Neural crest cell (in vitro differentiated cells): ENCODE data around the gene FBXO17. TPM values are rescaled to one million over a fixed set of nuclear protein-coding genes. Genes with fewer than 3 reads are reported as not detected.

Experiments used
- DNase-seq: peaks from one replicate; pipeline ENCODE4 v3.0.0; 2021; ENCODE audit warnings: low read depth, mixed read lengths, low spot score
- H3K27ac Mint-ChIP-seq: one replicate; pipeline ENCODE4 v1.8.0; 2021; ENCODE audit warnings: mild to moderate bottlenecking, mixed read lengths; ENCODE audit not compliant: unreplicated experiment
- H3K27me3 Mint-ChIP-seq: 2 replicates; pipeline ENCODE4 v1.8.0; 2021; ENCODE audit warnings: low read depth, mild to moderate bottlenecking, mixed read lengths
- H3K36me3 Mint-ChIP-seq: 2 replicates; pipeline ENCODE4 v1.8.0; 2021; ENCODE audit warnings: low read depth, mild to moderate bottlenecking, mixed read lengths
- H3K4me1 Mint-ChIP-seq: 2 replicates; pipeline ENCODE4 v1.8.0; 2021; ENCODE audit warnings: mixed read lengths
- H3K4me3 Mint-ChIP-seq: one replicate; pipeline ENCODE4 v1.8.0; 2021; ENCODE audit warnings: mild to moderate bottlenecking, mixed read lengths
- H3K9me3 Mint-ChIP-seq: 2 replicates; pipeline ENCODE4 v1.8.0; 2021; ENCODE audit warnings: mixed read lengths
- total RNA-seq: library from RNA; stranded (reverse); gene quantifications from 2 replicates; pipeline ENCODE4 v1.2.1, GENCODE V29; 2021
- TF ChIP-seq, protein P1 (sequence below): fragments of 200-600 bp; sonication (generic); conservative IDR thresholded peaks from 2 replicates; pipeline ENCODE4 v1.5.0; 2021; ENCODE audit warnings: antibody characterized with exemption, mild to moderate bottlenecking

Gene FBXO17
- total RNA-seq, 1 donor from 2014 or later: 30.9 TPM

- Mint-ChIP-seq H3K27ac (no peak overlapping the region), H3K36me3 (no peaks in the 10 kb centered on the region), H3K9me3 (no peaks in the 10 kb centered on the region), H3K4me3 (no peak overlapping the region), H3K4me1 (no peaks in the 10 kb centered on the region), H3K27me3 (peaks cover 8% of the 10 kb centered on the region)
- TF ChIP-seq, protein P1, sequence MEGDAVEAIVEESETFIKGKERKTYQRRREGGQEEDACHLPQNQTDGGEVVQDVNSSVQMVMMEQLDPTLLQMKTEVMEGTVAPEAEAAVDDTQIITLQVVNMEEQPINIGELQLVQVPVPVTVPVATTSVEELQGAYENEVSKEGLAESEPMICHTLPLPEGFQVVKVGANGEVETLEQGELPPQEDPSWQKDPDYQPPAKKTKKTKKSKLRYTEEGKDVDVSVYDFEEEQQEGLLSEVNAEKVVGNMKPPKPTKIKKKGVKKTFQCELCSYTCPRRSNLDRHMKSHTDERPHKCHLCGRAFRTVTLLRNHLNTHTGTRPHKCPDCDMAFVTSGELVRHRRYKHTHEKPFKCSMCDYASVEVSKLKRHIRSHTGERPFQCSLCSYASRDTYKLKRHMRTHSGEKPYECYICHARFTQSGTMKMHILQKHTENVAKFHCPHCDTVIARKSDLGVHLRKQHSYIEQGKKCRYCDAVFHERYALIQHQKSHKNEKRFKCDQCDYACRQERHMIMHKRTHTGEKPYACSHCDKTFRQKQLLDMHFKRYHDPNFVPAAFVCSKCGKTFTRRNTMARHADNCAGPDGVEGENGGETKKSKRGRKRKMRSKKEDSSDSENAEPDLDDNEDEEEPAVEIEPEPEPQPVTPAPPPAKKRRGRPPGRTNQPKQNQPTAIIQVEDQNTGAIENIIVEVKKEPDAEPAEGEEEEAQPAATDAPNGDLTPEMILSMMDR: no peak
- DNase-seq: no peak
Measured at GRCh38 chr19:39014037-39014436, 38.5 kb upstream of the FBXO17 start.

DNA sequence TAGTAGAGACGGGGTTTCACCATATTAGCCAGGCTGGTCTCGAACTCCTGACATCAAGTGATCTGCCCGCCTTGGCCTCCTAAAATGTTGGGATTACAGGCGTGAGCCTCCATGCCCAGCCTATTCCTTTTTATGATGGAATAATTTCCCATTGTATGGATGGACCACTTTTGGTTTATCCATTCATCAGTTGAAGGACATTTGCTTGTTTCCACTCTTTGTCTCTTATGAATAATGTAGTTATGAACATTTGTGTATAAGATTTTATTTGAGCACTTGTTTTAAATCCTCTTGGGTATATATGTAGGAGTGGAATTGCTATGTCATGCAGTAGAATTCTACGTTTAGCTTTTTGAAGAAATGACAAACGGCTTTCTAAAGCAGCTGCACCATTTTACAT lies 33.5 kb upstream of the FBXO17 start:
- Mint-ChIP-seq H3K4me1 (no peaks in the 10 kb centered on the region), H3K27ac (no peak overlapping the region), H3K27me3 (no peaks in the 10 kb centered on the region), H3K36me3 (no peaks in the 10 kb centered on the region), H3K9me3 (no peaks in the 10 kb centered on the region), H3K4me3 (no peak overlapping the region)
- TF ChIP-seq, protein P1: no peak
- no peak for DNase-seq

DNA sequence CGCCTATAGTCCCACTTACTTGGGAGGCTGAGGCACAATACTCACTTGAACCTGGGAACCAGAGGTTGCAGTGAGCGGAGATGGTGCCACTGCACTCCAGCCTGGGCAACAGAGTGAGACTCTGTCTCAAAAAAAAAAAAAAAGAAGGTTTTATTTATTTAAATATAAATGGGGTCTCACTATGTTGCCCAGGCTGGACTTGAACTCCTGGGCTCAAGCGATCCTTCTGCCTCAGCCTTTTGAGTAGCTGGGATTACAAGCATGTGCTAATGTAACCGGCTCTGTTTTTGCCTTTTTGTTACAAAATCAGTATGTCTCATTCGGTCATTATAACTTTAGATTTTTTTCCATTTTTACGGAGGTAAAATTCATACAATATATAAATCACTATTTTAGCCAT lies 32.6 kb upstream of the FBXO17 start:
- Mint-ChIP-seq H3K9me3 (no peaks in the 10 kb centered on the region), H3K27ac (no peak overlapping the region), H3K4me3 (no peak overlapping the region), H3K36me3 (no peaks in the 10 kb centered on the region), H3K27me3 (no peaks in the 10 kb centered on the region), H3K4me1 (no peaks in the 10 kb centered on the region)
- no peak for DNase-seq
- TF ChIP-seq, protein P1: no peak

- Mint-ChIP-seq H3K27me3 (no peaks in the 10 kb centered on the region), H3K9me3 (no peaks in the 10 kb centered on the region), H3K27ac (no peak overlapping the region), H3K4me3 (no peak overlapping the region), H3K36me3 (no peaks in the 10 kb centered on the region), H3K4me1 (no peaks in the 10 kb centered on the region)
- no peak for DNase-seq
- TF ChIP-seq, protein P1: no peak
Measured at GRCh38 chr19:39007096-39007495, 31.6 kb upstream of the FBXO17 start.

DNA sequence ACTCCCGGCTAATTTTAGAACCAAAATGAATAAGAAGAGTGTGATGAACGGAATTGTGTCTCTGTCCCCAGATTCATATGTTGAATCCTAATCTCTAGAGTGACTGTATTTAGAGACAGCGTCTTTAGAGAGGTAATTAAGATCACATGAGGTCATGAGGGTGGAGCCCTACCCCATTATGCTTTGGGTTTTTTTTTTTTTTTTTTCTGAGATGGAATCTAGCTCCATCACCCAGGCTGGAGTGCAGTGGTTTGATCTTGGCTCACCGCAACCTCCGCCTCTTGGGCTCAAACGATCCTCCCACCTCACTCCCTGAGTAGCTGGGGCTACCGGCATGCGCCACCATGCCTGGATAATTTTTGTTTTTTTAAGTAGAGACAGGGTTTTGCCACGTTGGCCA lies 28.9 kb upstream of the FBXO17 start:
- no peak for DNase-seq
- Mint-ChIP-seq H3K27ac (peak overlapping the region; percentile 52), H3K27me3 (peaks cover 3% of the 10 kb centered on the region), H3K9me3 (no peaks in the 10 kb centered on the region), H3K4me1 (no peaks in the 10 kb centered on the region), H3K4me3 (no peak overlapping the region), H3K36me3 (no peaks in the 10 kb centered on the region)
- TF ChIP-seq, protein P1: no peak

GRCh38 chr19:39003796-39004195 lies 28.3 kb upstream of the FBXO17 start:
- TF ChIP-seq, protein P1: no peak
- no peaks in the 10 kb centered on the region for H3K4me1 Mint-ChIP-seq
- H3K27me3 Mint-ChIP-seq: peaks cover 3% of the 10 kb centered on the region
- H3K9me3 Mint-ChIP-seq: no peaks in the 10 kb centered on the region
- H3K27ac Mint-ChIP-seq: no peak overlapping the region
- no peaks in the 10 kb centered on the region for H3K36me3 Mint-ChIP-seq
- no peak for DNase-seq
- H3K4me3 Mint-ChIP-seq: no peak overlapping the region
